ENCODE results near the gene MRPL20.

MRPL20 gene

DNA sequence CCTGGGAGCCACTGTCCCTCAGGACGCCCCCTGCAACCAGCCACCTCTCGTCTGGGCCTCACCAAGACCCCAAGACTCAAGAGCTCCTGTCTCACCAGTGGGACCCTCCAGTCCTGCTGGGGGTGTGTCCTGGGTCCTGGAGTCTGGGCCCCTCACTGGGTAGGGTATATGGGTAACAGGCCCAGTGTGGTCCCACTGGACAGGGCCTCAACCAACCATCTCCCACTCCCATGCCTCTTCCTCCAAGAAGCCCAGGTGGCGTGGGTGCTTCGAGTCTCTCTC, 27.7 kb upstream of the MRPL20 start:
- TF ChIP-seq, protein P1, sequence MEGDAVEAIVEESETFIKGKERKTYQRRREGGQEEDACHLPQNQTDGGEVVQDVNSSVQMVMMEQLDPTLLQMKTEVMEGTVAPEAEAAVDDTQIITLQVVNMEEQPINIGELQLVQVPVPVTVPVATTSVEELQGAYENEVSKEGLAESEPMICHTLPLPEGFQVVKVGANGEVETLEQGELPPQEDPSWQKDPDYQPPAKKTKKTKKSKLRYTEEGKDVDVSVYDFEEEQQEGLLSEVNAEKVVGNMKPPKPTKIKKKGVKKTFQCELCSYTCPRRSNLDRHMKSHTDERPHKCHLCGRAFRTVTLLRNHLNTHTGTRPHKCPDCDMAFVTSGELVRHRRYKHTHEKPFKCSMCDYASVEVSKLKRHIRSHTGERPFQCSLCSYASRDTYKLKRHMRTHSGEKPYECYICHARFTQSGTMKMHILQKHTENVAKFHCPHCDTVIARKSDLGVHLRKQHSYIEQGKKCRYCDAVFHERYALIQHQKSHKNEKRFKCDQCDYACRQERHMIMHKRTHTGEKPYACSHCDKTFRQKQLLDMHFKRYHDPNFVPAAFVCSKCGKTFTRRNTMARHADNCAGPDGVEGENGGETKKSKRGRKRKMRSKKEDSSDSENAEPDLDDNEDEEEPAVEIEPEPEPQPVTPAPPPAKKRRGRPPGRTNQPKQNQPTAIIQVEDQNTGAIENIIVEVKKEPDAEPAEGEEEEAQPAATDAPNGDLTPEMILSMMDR (IDR thresholded peaks at IDR 0.05; ENCODE audit: insufficient read depth, low read depth, low read length, missing control alignments), result no peak
- DNase-seq (ENCODE audit: low read depth), result no peak
- no peak overlapping the region for H3K4me3 ChIP-seq (ENCODE audit: low read length)

- H3K4me3 ChIP-seq (ENCODE audit: low read length), result no peak overlapping the region
- no peak for DNase-seq (ENCODE audit: low read depth)
- TF ChIP-seq, protein P1 (IDR thresholded peaks at IDR 0.05; ENCODE audit: insufficient read depth, low read depth, low read length, missing control alignments), result no peak
These were observed 27.2 kb upstream of the MRPL20 start for GRCh38 chr1:1434131-1434823.

DNA sequence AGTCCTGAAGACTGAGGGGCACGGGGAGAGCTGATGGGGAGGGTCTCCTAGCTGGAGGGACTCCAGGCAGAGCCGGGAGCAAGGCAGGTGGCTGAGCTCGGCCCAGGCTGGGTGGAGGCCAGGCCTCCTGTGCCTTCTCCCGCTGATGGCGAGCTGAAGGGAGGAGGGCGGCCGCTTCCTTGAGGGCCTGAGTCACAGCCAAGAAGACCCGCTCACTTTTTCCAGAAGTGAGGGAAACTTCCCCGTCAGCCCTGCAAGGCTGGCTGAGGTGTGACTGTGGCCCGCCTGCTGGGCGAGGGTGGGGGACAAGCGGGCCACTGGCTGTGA, 26.7 kb upstream of the MRPL20 start:
- no peak overlapping the region for H3K4me3 ChIP-seq (ENCODE audit: low read length)
- TF ChIP-seq, protein P1 (IDR thresholded peaks at IDR 0.05; ENCODE audit: insufficient read depth, low read depth, low read length, missing control alignments), result no peak
- DNase-seq (ENCODE audit: low read depth), result peak; percentile 61

GRCh38 chr1:1432951-1433803, 26.1 kb upstream of the MRPL20 start:
- TF ChIP-seq, protein P1 (IDR thresholded peaks at IDR 0.05; ENCODE audit: insufficient read depth, low read depth, low read length, missing control alignments), result no peak
- no peak overlapping the region for H3K4me3 ChIP-seq (ENCODE audit: low read length)
- peak; percentile 81 for DNase-seq (ENCODE audit: low read depth)

- TF ChIP-seq, protein P1 (IDR thresholded peaks at IDR 0.05; ENCODE audit: insufficient read depth, low read depth, low read length, missing control alignments), result no peak
- DNase-seq (ENCODE audit: low read depth), result no peak
- no peak overlapping the region for H3K4me3 ChIP-seq (ENCODE audit: low read length)
These were observed 25.3 kb upstream of the MRPL20 start for GRCh38 chr1:1432274-1432950.

- no peak for DNase-seq (ENCODE audit: low read depth)
- TF ChIP-seq, protein P1 (IDR thresholded peaks at IDR 0.05; ENCODE audit: insufficient read depth, low read depth, low read length, missing control alignments), result no peak
- H3K4me3 ChIP-seq (ENCODE audit: low read length), result no peak overlapping the region
These were observed 24.8 kb upstream of the MRPL20 start for GRCh38 chr1:1431845-1432273.
